UCSD-AML1 (cell line): ENCODE data around the gene FAM234A.

Source experiments
- DNase-seq: peaks from one replicate; lab custom pipeline; 2025; ENCODE audit not compliant: unreplicated experiment; lab: John Stamatoyannopoulos, UW

Gene FAM234A

DNA sequence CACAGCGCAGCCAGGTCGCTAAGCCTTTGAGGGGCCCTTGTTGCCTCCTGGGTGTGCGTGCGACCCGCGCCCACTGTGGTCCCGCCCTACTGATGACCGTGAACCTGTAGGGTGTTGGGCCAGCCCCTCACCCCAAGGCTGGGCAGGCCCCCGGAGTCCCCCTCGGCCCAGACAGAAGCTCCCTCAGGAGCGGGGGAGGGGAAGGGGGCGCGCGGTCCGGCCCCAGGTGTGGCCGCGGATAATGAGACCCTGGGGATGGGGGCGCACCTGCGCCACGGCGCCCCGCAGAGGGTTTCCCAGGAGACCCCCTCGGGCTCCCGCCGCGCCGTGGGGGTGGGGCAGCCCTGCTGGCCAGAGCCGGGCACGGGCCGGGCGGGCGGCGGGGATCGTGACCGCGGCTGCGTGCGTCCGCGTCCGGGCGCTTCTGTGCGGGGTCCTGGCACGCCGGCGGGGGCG, 45.4 kb downstream of the FAM234A start:
- DNase-seq = no peak

DNA sequence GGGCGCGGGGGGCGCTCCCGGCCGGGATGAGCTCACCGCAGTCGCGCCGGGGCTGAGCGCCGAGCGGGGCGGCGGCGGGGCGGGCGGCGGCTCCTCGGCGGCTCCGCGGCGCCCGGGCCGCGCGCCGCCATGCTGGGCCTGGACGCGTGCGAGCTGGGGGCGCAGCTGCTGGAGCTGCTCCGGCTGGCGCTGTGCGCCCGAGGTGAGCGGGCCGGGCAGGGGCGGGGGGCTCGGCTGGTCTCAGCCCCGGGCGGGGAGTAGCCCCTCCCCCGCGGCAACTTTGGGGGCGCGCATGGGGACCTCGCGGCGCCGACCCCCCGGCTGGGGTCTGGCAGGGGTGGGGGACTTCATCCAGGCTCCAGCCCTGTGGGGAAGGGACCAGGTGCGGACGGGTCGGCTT, 45.9 kb downstream of the FAM234A start, which contains the start of gene ARHGDIG:
Gene ARHGDIG, plus strand, starts transcription at position 40 of the 400 bp plus-strand sequence. Its CDS starts 90 bp downstream, at position 130.
- no peak for DNase-seq

DNA sequence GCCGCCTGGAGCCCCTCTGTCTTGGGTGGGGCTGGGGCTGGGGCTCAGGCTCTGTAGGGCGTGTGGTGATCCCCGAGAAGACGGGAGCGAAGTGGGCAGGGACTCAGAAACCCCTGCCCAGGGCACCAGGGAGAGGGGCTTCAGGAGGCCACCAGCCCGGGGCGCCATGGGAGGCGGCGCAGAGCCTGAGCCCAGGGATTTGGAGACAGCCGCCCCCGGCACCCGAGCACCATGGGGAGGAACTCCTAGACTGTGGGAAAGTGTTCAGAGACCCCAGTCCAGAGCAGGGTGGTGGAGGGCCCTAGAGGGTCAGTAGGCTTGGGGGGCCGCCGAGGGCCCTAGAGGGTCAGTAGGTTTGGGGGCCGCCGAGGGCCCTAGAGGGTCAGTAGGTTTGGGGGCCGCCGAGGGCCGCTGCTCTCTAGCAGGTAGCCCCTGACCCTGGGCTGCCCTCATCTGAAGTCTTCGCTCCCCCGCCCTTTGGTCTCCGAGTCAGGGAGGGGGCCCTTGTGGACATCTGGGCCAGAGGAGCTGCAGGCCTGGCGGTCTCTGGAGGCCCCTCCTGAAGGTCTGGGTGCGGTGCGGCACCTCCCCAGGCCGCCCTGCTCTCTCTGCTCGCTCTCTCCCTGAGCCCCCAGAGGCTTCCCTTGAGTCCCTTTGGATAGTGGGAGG, 46.5 kb downstream of the FAM234A start:
- no peak for DNase-seq

DNA sequence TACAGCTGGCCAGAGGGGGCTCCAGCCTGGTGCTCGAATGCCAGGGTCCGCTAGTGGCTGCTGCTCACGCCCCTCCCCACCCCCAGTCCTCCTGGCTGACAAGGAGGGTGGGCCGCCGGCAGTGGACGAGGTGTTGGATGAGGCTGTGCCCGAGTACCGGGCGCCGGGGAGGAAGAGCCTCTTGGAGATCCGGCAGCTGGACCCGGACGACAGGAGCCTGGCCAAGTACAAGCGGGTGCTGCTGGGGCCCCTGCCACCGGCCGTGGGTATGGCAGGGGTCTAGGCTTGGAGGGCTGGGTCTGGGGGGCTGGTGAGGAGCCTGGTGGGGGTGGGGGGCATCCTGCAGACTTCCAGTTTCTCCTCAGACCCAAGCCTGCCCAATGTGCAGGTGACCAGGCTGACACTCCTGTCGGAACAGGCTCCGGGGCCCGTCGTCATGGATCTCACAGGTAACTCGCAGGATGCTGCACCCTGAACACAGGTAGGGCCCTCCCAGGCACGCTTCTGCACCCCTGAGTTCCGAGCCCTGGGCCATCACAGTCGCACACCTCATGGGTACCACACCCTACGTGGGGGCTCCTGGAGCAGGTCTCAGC, 47.1 kb downstream of the FAM234A start:
- DNase-seq = no peak

DNA sequence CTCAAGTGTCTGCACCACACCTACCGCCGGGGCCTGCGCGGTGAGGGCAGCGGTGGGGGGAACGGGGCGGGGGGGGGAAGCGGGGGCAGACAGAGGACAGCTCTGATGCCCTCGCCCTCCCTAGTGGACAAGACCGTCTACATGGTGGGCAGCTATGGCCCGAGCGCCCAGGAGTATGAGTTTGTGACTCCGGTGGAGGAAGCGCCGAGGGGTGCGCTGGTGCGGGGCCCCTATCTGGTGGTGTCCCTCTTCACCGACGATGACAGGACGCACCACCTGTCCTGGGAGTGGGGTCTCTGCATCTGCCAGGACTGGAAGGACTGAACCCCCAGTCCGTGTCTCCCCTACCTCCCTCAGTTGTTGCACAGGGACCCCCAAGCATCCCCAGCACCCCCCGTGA, 47.9 kb downstream of the FAM234A start:
- no peak for DNase-seq

DNA sequence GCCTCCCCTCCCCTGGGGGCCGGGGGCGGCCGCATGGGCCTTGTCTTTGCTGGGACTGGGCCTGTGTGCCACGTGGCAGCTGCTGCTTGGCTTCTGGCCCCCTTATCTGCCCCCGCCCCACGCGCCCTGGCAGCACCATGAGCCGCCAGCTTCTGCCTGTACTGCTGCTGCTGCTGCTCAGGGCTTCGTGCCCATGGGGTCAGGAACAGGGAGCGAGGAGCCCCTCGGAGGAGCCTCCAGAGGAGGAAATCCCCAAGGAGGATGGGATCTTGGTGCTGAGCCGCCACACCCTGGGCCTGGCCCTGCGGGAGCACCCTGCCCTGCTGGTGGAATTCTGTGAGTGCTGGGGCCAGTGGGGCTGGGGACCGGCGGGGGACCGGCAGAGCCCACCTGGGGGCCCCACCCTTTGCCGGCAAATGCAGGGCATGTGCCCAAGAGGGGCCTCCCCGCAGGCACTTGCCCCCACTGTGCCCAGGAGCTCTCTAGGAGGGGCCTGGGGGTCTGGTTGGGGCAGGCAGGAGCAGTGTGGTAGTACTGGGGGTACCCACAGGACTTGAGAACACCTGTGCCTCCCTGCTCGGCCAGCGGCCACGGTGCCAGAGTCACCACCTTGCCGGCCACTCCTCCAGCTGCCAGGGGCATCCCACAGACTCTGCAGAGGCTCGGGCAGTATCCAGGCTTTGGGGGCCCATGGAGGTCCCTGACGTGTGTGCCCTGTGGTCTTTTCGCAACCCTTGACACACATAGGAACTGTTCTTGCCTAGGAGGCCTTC, 48.6 kb downstream of the FAM234A start, which contains the start of gene PDIA2:
Gene PDIA2, plus strand, starts transcription at position 132 of the 773 bp plus-strand sequence. Its CDS starts 6 bp downstream, at position 138.
- no peak for DNase-seq

DNA sequence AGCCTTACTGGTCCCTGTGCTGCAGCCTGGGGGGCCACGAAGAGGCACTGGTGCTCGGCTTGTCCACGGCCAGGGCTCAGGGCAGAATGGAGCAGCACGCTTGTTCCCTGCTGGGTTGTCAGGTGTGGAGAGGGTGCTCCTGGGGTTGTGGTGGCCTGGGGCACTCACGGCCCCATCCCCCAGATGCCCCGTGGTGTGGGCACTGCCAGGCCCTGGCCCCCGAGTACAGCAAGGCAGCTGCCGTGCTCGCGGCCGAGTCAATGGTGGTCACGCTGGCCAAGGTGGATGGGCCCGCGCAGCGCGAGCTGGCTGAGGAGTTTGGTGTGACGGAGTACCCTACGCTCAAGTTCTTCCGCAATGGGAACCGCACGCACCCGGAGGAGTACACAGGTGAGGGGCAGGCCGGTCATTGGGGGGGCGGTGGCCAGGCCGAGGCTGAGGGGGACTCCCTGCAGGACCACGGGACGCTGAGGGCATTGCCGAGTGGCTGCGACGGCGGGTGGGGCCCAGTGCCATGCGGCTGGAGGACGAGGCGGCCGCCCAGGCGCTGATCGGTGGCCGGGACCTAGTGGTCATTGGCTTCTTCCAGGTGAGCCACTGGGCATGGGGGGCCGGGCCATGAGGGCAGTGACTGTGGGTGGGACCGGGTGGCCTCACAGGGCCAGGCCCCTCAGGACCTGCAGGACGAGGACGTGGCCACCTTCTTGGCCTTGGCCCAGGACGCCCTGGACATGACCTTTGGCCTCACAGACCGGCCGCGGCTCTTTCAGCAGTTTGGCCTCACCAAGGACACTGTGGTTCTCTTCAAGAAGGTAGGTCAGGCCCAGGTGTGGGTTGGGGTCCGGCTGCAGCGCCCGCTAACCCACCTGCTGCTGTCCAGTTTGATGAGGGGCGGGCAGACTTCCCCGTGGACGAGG, 49.8 kb downstream of the FAM234A start:
- DNase-seq = no peak

DNA sequence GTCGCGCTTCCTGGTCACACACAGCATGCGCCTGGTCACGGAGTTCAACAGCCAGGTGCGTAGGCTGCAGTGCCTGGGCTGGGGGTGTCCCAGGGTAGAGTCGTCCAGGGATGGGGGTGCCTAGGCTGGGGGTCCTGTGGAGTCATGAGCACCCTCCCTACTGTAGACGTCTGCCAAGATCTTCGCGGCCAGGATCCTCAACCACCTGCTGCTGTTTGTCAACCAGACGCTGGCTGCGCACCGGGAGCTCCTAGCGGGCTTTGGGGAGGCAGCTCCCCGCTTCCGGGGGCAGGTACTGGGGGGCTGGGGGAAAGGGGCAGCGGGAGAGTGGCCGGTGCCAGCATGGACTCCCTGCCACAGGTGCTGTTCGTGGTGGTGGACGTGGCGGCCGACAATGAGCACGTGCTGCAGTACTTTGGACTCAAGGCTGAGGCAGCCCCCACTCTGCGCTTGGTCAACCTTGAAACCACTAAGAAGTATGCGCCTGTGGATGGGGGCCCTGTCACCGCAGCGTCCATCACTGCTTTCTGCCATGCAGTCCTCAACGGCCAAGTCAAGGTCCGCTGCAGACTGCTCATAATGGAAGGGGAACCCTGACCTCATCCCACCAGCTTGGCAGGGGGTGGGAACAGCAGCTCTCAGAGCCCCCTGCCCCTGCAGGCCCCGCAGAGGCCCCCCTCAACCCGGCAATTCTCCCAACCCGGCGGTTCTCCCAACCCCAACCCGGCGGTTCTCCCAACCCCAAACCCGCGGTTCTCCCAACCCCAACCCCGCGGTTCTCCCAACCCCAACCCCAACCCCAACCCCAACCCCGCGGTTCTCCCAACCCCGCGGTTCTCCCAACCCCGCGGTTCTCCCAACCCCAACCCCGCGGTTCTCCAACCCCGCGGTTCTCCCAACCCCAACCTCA, 50.8 kb downstream of the FAM234A start:
- DNase-seq = no peak

DNA sequence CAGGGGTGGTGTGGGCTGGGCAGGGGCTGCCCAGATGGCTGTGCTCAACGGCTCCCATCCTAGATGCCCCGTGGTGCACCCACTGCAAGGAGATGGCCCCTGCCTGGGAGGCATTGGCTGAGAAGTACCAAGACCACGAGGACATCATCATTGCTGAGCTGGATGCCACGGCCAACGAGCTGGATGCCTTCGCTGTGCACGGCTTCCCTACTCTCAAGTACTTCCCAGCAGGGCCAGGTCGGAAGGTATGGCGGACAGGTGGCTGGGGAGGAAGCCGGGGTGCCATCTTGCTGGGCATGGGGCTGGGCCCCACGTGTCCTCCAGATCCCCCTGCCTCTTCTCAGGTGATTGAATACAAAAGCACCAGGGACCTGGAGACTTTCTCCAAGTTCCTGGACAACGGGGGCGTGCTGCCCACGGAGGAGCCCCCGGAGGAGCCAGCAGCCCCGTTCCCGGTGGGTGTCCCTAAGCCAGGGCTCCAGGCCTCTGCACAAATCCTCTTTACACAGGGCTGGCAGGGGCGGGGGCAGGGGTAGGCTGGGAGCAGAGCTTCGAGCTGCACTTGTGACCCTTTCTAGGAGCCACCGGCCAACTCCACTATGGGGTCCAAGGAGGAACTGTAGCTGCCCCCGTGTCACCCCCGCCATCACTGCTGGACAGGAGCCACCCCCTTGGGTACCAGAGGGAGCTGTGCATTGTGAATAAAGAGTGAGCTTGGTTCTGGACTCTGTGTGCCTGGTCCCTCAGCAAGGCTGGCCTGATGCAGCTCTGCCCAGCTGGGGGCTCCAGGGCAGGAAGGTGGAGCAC, 52.1 kb downstream of the FAM234A start:
- DNase-seq = no peak

DNA sequence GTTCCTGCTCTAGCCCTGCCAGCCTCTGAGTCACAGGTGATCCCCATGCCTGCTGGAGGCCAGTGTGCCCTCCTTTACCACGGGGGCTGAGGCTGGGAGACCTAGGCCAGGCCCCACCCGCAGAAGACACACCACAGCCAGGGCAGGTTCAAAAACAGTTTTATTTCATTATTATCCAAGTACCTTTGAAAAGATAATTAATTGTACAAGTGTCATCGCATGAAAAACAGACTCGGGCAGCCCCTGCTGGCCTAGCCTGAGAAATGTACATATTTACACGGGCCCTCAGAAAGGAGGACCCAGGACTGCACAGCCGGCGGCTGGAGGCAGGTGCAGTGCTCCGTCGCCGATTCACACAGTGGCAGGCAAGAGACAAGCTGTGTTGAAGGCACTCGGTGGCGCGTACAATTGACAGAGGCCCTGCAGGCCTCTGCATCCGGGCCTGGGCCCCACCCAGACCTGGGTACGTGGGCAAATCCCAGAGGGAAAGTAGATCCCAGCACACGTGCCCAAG, 52.7 kb downstream of the FAM234A start:
- DNase-seq = no peak

DNA sequence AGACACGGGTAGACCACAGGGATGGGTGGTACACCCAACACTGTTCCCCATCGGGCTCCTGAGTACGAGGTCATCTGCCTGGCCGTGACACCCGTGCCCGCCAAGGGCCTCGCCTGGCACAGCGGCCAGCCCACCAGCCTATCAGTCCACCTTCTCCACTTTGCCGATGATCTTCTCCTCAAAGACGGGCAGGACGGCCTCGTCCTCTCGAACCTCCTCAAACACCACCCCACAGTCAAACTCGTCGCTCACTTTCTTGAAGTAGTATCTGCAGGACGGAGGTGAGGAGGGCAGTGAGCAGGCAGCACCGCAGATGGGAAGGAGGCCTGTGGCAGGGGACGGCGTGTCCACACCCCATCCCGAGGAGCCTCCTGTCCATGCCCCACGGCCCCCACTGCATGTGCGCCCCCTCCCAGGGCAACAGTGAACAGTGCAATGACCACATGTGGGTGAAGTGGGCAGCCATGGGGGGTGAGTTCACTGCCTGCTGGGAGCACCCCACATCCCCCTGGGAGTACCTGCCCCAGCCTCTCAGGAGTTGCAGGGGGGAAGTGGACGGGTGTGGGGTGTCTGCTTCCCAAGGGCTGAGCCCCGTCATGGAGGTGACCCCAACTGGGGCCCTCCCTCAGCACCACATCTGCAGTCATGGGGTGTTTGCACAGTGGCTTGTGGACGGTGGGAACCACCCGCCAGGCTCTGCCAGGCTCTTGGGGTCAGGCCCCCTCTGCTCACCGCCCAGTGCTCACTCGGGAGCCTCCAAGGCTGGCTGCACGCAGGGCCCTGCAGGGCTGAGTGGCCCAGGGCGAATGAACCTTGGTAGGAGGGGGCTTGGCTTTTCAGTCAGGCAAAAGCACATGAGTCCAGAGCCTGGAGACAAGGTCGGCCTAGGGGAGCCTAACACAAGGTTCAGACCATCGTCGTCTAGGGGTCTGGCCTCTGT, 53.6 kb downstream of the FAM234A start:
- no peak for DNase-seq

DNA sequence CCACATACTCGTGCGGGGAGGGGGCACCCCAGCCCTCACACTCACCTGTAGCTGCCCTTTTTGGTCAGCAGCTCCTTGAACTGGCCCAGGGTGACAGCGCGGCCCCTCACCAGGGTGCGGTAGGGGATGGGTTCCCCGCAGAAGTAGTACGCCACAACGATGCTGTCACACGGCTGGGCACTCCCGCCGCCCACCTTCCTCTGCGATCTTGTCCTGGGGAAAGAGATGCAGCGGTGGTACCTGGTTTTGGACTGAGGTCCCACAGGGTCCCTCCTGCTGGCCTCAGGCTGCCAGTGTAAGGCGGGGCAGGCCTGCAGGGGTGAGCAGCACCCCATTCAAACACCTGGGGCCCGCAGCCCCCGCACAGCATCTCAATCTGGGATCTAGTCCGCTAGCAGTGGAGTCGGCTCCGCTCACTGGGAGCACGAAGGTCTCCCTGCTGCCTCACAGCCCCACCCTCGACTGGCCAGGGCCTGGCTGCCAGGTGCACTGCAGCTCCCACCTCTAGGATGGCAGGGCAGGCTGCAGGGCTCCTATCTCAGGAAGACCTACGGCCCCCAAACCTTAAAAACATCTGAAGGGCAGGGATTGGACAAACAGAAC, 54.9 kb downstream of the FAM234A start:
- no peak for DNase-seq

DNA sequence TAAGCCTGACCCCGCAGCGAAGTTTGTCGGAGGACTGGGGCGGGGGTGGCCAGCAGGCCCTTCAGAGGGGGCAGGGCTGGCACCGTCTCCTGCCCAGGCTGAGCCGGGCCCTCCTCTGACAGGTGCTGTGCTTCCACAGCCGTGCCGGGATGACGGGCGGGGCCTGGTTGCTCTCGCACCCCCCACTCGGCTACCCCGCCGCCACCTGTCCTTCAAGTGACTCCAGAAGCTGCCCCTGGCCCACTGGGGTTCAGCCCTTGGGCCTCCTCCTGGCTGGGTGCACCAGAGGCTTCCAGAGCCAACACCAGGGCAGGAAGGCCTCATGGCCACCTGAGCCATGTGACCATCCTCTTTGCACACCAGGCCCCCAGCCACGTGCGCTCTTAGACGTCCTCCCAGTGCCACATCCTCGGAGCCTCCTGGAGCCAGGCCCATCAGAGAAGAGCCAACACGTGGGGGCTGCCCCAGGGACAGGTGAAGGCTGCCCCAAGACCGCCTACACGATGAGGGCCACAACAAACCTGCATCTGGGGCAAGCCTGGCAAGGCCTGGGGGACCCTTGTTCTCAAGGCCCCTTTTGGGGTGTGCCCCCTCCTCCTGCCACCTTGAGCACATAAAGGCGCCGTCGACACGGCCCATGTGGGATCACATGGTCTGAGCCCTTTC, 55.5 kb downstream of the FAM234A start:
- no peak for DNase-seq

DNA sequence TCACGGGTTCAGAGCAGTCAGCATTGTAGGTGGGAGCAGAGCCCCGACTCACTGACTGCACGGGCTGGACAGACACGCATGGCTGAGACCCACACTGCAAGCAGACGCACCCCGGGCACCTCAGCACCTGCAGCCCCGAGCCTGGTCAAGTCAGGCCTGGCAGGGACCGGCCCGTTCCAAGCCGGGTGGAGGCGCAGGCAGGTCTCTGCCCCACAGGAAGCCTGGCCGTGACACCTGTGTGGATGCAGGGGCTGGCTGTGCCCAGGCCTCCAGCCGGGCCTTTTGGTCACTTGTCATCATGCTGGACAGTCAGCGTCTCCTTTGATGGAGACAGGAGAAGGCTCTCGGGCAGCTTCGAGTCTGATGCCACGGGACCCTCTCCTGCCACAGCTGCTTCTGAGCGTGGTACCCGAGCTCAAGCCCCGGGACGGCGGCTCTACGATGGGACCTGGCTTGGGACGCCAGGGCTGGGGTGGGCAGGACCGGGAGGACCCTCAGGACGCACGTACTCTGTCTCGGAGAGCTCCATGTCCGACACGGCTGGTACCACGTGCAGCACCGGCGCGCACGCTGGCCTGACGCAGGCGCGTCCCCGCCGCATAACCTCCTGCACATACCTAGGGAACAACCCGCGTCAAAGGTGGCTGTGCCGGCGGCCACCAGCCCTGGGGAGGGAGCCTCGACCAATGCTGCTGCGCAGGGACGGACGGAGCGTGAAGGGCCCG, 56.2 kb downstream of the FAM234A start:
- DNase-seq = no peak

DNA sequence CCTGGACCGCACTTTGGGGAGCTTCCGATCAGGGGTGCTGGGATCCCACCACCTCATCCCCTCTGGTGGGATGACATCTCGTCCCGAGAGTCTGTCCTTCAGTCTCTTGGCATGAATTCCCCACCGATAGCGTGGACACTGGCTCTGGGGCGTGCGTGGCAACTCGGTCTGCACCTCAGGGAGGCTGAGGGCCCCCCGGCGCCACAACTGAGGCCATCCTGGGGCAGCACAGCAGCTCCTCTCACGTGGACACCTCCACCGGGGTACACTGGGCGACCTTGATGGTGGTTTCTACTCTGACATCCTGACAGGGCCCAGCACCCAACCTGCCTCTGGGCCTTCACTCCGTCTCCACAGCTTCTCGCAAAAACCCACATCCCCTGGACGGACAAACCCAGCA, 56.9 kb downstream of the FAM234A start:
- no peak for DNase-seq
